Transverse colon (tissue), 3 donors: ENCODE measurements around the gene PKMYT1.

Source experiments
- CTCF ChIP-seq, 5 experiments: fragments of 200-600 bp in 3 of 5; fragments of 450-650 bp in 2 of 5; sonication (generic) in 3 of 5; IDR thresholded peaks; 1 replicate in 2 of 5; 2 replicates in 3 of 5; pipeline ENCODE4 v1.5.1; 2016 to 2017; ENCODE audit warnings: antibody characterized with exemption in 5 of 5, inconsistent platforms in 3 of 5, mild to moderate bottlenecking in 2 of 5, moderate library complexity in 1 of 5
- EP300 ChIP-seq: sonication (generic); formaldehyde crosslinking; IDR thresholded peaks from one replicate; pipeline ENCODE4 v1.6.1; 2017; ENCODE audit warnings: antibody characterized with exemption, low read depth
- POLR2A ChIP-seq: fragments of 450-650 bp; IDR thresholded peaks from one replicate; pipeline ENCODE4 v1.6.1; 2016; ENCODE audit warnings: antibody characterized with exemption, mild to moderate bottlenecking, moderate library complexity

GRCh38 chr16:2987833-2988232 is 7.6 kb upstream of the PKMYT1 start:
- TF ChIP-seq CTCF (IDR thresholded peaks at IDR 0.05) (no peak), POLR2A (no peak), EP300 (no peak)
